ENCODE measurements around the gene STAG1.

The STAG1 gene

DNA sequence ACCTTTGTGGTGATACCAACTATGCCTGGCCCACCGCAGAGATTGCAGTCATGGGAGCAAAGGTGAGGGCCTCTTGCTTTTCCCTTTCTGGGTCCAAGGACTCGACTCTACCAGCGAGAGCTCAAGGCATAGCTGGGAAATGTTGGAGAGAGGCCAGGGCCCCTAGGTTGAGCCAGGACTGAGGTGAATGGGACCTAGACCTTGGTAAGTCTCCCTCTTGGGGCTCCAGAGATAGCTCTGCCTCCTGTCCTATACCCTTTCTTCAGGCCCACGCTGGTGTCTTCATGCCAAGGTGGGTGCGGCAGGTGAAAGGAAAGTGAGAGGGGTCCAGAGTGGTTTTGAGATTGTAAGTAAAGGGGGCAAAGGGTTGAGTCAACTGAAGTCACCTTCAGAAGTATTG, 424.5 kb downstream of the STAG1 start:
- no peak for DNase-seq (ENCODE audit: low spot score)

DNA sequence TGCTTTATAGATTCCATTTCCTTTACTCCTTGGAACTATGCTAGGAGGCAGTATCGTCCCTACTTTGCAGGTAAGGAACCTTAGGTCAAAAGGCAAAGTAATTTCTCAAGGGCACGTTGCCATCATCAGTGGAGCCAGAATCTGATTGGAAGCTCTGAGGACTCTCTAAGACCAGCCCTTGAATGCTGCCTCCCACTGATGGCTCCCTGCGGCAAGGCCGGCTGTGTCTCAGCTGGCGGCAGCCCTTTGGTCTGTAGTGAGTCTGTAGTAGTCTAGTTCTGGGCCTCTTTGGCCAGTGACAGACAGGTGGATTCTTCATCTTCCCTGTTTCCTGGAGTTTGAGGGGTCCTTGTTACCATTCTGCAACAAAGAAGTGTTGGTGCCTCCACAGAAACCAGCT, 425.9 kb downstream of the STAG1 start:
- no peak for DNase-seq (ENCODE audit: low spot score)

DNA sequence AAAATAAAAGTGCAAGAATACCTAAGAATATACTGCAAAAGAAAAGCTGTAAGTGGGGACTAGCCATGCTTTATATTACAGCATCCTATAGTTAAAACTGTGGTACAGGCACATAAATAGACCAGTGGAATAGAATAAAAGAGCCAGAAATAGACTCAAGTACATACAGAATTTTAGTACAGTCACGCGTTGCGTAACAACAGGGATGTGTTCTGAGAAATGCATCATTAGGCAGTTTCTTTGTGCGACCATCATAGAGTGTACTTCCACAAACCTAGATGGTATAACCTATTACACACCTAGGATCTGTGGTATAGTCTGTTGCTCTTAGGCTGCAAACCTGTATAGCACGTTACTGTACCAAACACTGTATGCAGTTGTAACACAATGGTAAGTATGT, 440.2 kb downstream of the STAG1 start:
- DNase-seq (ENCODE audit: low spot score), result no peak

DNA sequence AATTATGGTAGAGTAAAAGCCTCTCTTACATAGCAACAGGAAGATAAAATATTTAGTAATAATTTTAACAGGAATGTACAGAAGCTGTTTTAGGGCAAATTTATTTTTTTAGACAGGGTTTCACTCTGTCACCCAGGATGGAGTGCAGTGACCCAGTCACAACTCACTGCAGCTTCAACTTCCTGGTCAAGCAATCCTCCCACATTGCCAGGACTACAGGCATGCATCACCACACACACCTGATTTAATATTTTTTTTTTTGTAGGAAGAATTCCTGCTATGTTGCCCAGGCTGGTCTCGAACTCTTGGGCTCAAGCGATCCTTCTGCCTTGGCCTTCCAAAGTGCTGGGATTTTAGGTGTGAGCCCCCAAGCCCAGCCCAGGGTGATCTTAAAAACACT, 440.9 kb downstream of the STAG1 start:
- DNase-seq (ENCODE audit: low spot score), result no peak

DNA sequence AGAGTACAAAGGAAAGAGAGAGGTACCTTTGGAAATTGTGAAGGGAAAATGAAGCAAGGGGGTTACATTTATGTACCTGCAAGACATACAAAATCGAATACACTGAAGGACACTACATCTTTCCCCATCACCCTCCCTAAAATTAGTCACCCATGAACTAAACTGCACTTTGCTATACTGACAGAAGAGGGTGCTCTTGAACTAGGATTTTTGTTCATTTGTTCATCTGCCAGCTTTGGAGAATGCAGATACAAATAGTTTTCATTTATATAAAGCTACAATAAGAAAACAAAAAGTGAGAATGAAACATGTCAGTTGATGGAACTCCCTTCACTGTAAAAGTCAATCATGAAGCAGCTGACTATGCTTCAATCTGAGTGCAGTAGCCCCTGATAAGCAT, 446.3 kb downstream of the STAG1 start:
- DNase-seq (ENCODE audit: low spot score), result no peak

DNA sequence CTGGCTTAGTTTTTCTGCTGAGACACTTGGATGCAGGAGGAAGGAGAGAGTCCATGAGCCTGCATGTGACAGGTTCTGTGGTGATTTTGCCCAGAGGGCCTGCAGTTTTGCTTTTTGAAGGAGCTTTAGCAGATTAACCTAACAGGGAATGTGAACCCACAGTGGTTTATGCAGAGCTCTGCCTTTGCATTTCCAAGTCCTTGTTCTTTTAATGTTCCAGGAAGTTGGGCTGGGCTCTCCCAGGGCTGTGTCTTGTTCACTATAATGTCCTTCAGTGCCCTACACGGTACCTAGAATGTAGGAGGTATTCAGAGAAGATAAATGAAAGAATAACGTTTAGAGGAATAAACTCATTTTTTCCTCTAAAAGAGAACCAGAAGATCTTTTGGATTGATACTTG, 451.7 kb downstream of the STAG1 start:
- DNase-seq (ENCODE audit: low spot score), result no peak

DNA sequence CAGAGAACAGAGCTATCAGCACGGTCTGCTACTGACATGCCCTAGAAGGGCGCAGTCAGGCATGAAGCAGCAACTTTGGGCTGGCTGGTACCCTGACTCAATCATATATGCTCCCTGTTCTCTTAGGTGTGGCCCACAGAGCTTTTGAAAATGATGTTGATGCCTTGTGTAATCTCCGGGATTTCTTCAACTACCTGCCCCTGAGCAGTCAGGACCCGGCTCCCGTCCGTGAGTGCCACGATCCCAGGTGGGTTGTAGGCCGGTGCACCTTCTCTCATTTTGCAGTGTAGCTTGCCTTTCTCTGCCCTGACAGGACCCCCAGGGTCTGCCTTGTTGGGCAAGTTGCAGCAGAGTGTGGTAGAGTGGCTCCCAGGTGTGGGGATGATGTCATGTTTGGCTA, 454.4 kb downstream of the STAG1 start:
- no peak for DNase-seq (ENCODE audit: low spot score)

DNA sequence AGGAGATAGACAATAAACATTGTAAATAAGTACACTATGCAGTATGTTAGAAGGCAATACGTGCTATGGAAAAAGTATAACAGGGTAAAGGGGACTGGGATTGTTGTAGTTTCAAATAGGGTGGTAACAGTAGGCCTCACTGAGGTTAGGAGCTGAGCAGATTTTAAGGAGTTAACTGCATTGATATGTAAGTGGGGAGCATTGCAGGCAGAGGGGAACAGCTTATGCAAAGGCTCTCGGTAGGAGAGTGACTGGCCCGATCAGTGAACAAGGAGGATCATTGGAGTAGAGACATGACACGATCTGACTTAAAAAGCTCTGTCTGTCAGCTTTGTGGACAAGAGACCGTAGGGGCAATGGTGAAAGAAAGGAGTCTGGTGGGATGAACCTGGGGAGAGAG, 455.2 kb downstream of the STAG1 start:
- no peak for DNase-seq (ENCODE audit: low spot score)

DNA sequence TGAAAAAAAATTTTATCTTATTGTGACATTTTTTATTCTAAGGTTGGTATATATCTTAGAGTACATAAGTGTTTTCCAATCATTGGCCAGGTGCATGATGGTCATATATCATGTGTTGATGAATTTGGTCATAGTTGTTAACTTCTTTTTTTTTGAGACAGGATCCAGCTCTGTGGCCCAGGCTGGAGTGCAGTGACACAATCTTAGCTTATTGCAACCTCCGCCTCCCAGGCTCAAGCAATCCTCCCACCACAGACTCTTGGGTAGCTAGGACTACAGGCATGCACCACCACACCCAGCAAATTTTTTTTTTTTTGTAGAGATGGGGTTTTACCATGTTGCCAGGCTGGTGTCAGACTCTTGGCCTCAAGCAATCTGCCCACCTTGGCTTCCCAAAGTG, 458.0 kb downstream of the STAG1 start:
- no peak for DNase-seq (ENCODE audit: low spot score)

DNA sequence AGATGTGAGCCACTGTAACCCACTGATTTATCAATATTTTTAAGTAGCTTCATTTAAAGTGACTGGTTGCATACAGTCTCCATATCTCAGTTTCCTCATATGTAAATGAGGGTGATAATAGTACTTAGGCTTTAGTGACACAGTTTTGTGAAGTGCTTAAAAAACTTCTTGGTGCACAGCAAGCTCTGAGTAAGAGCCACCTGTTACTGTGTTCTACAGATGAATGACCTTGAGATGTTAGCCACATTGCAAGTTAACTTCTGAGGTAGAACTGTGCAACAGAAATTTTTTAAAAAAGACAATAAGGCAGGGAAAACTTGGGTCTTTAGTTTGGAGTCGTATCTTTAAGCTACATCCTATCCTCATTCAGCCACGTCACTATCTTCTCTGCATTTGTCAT, 458.9 kb downstream of the STAG1 start:
- DNase-seq (ENCODE audit: low spot score), result no peak

DNA sequence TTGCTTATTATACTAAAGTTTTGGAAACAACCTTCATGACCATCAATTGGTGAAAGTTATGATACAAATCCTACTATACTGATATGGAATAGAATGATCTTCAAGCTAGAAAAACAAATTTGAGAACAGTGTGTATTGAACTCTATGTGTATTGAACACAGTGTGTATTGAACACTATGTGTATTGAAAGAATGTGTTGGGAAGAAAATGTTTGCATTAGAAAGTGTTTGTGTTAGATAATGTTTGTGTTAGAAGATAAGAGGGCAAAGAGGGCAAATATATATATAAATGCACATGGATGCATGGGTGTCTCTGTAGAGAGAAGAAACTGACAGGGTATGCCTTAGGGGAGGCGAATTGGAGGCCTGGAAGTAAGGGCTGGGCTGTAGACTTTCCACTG, 459.7 kb downstream of the STAG1 start:
- no peak for DNase-seq (ENCODE audit: low spot score)

DNA sequence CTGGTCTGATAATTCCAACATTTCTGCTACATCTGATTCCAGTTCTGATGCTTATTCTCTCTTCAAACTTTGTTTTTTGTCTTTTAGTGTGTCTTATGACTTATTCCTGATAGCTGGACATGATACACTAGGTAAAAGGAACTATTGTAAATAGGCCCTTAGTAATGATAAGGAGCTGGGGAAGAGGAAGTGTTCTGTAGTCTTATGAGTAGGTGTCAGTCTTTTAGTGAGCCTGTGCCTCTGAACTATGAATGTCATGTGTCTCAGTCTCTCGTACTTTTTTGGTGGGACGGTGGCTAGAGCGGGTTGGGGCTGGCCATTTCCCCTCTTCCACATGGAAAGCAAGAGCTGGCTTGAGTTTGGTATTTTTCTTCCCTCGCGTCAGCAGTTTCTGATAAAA, 460.9 kb downstream of the STAG1 start:
- no peak for DNase-seq (ENCODE audit: low spot score)
